GM12865 (cell line): ENCODE measurements around the gene SRC.

Source experiments
- DNase-seq: peaks from one replicate; pipeline ENCODE4 v3.0.0; 2010; ENCODE audit warnings: low read depth
- H3K4me3 ChIP-seq: 2 replicates; pipeline ENCODE4 v1.5.1; 2011; ENCODE audit warnings: mild to moderate bottlenecking, low read depth, low read length, control low read depth
- TF ChIP-seq, protein P1 (sequence below): IDR thresholded peaks from 2 replicates; pipeline ENCODE4 v1.5.1; 2011; ENCODE audit warnings: low read length, control low read depth, low read depth, inconsistent platforms; ENCODE audit not compliant: insufficient read depth; ENCODE audit errors: missing control alignments

SRC gene

DNA sequence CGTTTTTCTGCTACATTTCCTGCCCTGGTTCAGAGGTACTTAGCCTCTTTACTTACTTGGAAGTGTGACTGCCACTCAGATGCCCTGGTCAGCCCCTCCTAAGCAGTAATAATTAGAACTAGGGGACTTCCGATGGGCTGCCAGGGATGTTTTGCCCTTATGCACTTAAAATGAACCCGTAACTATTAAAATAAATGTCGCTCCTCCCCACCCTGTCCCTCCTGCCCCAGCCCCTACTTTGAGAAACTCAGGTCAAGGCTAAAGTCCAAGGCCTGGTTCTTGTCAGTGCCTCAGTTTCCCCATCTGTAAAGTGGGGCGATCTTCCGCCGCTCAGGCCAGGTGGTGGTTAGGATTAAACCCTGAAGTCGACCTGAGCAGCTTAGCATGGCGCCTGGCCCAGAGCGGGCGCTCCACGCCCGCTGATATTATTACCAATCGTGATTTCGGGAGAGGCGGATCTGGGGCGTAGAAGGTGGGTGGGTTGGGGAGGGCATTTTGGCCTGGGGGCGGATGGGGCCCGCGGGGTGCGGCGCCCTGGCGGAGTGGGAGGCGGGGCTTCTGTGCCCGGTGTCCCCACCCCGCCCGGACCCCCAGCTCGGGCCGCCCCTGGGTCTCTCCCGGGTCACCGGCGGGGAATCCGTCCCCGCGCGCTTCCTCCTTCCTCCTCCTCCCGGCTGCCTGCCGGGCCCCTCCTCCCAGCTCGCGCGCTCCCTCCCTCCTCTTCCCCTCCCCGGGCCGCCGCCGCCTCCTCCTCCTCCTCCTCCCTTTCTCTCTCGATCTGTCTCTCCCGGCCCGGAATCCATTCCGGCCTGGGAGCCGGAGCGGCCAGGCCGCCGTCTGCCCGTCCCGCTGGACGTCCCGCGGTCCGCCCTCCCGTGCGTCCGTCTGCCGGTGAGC, at the start of gene SRC:
TSS of gene SRC (plus strand) at position 802 of the 897 bp plus-strand sequence. CDS start 38,014 bp downstream, outside the sequence.
- peak; percentile 78 for DNase-seq

DNA sequence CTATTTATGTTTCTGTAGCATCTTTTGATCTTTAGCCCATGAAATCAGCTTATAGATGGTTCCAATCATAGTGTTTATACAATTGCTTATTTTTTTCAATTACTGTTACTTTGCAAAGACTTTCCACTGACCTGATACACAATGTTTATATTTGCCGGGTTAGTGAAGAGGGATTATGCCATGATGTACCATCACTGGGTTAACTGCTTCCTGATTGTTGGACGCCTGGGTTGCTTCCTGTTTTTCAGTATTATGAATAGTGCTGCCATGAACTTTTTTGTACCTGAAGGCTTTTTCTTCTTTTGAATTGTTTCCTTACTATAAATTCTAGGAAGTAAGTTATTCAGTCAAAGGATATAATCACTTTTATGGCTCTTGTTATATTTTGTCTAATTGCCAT, 49.6 kb upstream of the SRC start:
- TF ChIP-seq, protein P1, sequence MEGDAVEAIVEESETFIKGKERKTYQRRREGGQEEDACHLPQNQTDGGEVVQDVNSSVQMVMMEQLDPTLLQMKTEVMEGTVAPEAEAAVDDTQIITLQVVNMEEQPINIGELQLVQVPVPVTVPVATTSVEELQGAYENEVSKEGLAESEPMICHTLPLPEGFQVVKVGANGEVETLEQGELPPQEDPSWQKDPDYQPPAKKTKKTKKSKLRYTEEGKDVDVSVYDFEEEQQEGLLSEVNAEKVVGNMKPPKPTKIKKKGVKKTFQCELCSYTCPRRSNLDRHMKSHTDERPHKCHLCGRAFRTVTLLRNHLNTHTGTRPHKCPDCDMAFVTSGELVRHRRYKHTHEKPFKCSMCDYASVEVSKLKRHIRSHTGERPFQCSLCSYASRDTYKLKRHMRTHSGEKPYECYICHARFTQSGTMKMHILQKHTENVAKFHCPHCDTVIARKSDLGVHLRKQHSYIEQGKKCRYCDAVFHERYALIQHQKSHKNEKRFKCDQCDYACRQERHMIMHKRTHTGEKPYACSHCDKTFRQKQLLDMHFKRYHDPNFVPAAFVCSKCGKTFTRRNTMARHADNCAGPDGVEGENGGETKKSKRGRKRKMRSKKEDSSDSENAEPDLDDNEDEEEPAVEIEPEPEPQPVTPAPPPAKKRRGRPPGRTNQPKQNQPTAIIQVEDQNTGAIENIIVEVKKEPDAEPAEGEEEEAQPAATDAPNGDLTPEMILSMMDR: no peak
- H3K4me3 ChIP-seq: no peak overlapping the region
- DNase-seq: no peak

More for the DNA sequence above, at the start of gene SRC:
- TF ChIP-seq, protein P1: no peak
- H3K4me3 ChIP-seq: peak within 1 kb of the TSS; percentile 73

DNA sequence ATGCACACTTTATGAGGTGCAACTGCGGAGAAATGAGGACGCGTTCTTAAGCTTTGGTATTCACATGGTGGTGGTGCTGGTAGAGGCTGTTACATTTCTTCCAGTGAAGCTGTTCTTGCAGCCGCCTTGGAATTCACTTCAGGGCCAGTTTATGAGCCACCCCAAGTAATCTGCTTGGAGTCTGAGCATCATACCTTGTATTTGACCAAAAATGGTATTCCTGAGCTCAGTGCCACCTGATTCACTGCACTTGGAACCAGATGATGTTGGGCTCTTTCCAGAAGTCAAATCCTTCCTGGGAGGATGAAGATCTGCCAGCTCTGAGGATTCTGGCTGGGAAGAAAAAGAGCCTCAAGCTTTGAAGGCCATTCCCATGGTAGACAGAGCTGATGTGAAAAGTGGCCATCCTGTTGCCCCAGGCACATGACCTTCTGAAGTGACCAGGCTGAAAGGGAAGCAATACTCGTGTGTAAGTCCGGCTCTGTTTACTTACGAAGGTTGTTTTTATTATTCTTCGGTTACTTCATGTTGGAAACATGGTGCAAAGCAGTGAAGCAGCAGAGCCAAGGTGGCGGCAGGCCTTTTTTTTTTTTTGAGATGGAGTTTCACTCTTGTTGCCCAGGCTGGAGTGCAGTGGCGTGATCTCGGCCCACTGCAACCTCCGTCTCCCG, 48.7 kb upstream of the SRC start:
- TF ChIP-seq, protein P1: no peak
- H3K4me3 ChIP-seq: no peak overlapping the region
- DNase-seq: no peak

- DNase-seq: peak; percentile 62
- no peak overlapping the region for H3K4me3 ChIP-seq
Observed at GRCh38 chr20:37298190-37298939, 47.6 kb upstream of the SRC start.

GRCh38 chr20:37299718-37300528, 46.0 kb upstream of the SRC start:
- TF ChIP-seq, protein P1: no peak
- DNase-seq: no peak
- H3K4me3 ChIP-seq: no peak overlapping the region

More at GRCh38 chr20:37298190-37298939, 47.6 kb upstream of the SRC start:
- TF ChIP-seq, protein P1: no peak

DNA sequence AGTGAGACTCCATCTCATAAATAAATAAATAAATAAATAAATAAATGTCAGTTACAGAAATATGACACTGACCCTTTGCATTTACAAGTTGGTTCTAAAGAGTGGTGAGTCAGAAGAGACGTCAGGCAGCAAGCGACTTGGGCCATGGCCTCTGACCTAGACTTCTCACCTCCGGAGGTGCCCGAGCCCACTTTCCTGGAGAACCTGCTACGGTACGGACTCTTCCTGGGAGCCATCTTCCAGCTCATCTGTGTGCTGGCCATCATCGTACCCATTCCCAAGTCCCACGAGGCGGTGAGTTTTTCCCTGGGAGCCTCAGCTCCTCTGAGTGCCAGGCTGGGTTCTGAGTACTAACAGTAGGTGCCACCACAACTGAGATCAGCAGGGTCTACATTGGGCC, 44.8 kb upstream of the SRC start:
- TF ChIP-seq, protein P1: no peak
- DNase-seq: no peak
- no peak overlapping the region for H3K4me3 ChIP-seq
